B cell (primary cell): ENCODE data around the gene SLC26A1. TPM values are rescaled to one million over a fixed set of nuclear protein-coding genes. Genes with fewer than 3 reads are reported as not detected.

Experiments used
- ATAC-seq: fragments of 200-7000 bp; cut with Tn5 transposase; one replicate; pipeline ENCODE4 v1.10.0; 2021; ENCODE audit warnings: low read depth, mild to moderate bottlenecking, moderate number of reproducible peaks, moderate library complexity
- CTCF ChIA-PET: fragments of 350-600 bp; sonication (Branson Sonifier 250); formaldehyde crosslinking; loops from one replicate; lab custom pipeline; 2021; ENCODE audit warnings: antibody characterized with exemption, inconsistent platforms; lab: Charles Lee
- POLR2A ChIA-PET: fragments of 350-600 bp; sonication (Branson Sonifier 250); formaldehyde crosslinking; loops from one replicate; lab custom pipeline; 2021; ENCODE audit warnings: antibody characterized with exemption; lab: Charles Lee
- DNase-seq: peaks from one replicate; pipeline ENCODE4 v3.0.0; 2013
- H2AFZ ChIP-seq: 2 replicates; pipeline ENCODE4 v1.6.1; 2012; ENCODE audit warnings: mild to moderate bottlenecking, low read depth, low read length; ENCODE audit not compliant: insufficient read depth, poor library complexity, severe bottlenecking
- H3K27ac ChIP-seq, 2 donors: 1 replicate in 1 of 2; 2 replicates in 1 of 2; pipeline ENCODE4 v1.5.1; 2012 to 2013; ENCODE audit warnings: low read length in 2 of 2, mild to moderate bottlenecking in 2 of 2, moderate library complexity in 1 of 2
- H3K27me3 ChIP-seq, 4 experiments: fragments of 200-600 bp in 1 of 4; sonication (generic) in 1 of 4; replicated peaks in 1 of 4; 1 replicate in 2 of 4; 2 replicates in 2 of 4; pipeline versions ENCODE4 v1.6.1 to v1.7.0; 2013 to 2016; ENCODE audit warnings: low read length in 3 of 4, mild to moderate bottlenecking in 2 of 4, mixed read lengths in 1 of 4, moderate library complexity in 1 of 4; ENCODE audit not compliant: insufficient read depth in 4 of 4, control insufficient read depth in 3 of 4; ENCODE audit errors: control extremely low read depth in 1 of 4
- H3K36me3 ChIP-seq, 2 experiments: replicated peaks in 1 of 2; 1 replicate in 1 of 2; 2 replicates in 1 of 2; pipeline versions ENCODE4 v1.6.1 to v1.7.1; 2013; ENCODE audit warnings: low read length in 1 of 2; ENCODE audit not compliant: insufficient read depth in 2 of 2, control insufficient read depth in 1 of 2; ENCODE audit errors: control extremely low read depth in 1 of 2, extremely low read depth in 1 of 2
- H3K4me1 ChIP-seq, 2 donors: fragments of 200-600 bp in 1 of 2; sonication (generic) in 1 of 2; 1 replicate in 1 of 2; 2 replicates in 1 of 2; pipeline versions ENCODE4 v1.5.1 to v1.6.1; 2013 to 2017; ENCODE audit warnings: low read length in 2 of 2; ENCODE audit not compliant: control insufficient read depth in 2 of 2, insufficient read depth in 2 of 2
- H3K4me2 ChIP-seq: replicated peaks from 2 replicates; pipeline ENCODE3; 2012; ENCODE audit warnings: mild to moderate bottlenecking, low read depth, low read length; ENCODE audit not compliant: poor library complexity, severe bottlenecking
- H3K4me3 ChIP-seq, 5 experiments: fragments of 200-600 bp in 1 of 5; sonication (generic) in 1 of 5; 1 replicate in 3 of 5; 2 replicates in 2 of 5; pipeline versions ENCODE4 v1.5.1 to v1.7.0; 2011 to 2016; ENCODE audit warnings: low read length in 4 of 5, mild to moderate bottlenecking in 4 of 5, low read depth in 2 of 5, control low read depth in 1 of 5, moderate library complexity in 1 of 5; ENCODE audit not compliant: insufficient read depth in 1 of 5; ENCODE audit errors: control extremely low read depth in 1 of 5, extremely low read depth in 1 of 5
- H3K79me2 ChIP-seq: fragments of 200-600 bp; sonication (generic); one replicate; pipeline ENCODE4 v1.6.0; 2016; ENCODE audit warnings: low read length; ENCODE audit not compliant: control insufficient read depth, insufficient read depth
- H3K9ac ChIP-seq: fragments of 200-600 bp; sonication (generic); 2 replicates; pipeline ENCODE4 v1.6.1; 2017; ENCODE audit warnings: mild to moderate bottlenecking, low read length, moderate library complexity
- H3K9me3 ChIP-seq, 3 donors: one replicate each; pipeline versions ENCODE4 v1.6.1 to v1.7.1; 2013; ENCODE audit warnings: low read length in 2 of 3; ENCODE audit not compliant: control insufficient read depth in 2 of 3, insufficient read depth in 1 of 3; ENCODE audit errors: control extremely low read depth in 1 of 3
- H4K20me1 ChIP-seq: 2 replicates; pipeline ENCODE4 v1.6.0; 2012; ENCODE audit warnings: mild to moderate bottlenecking, low read length; ENCODE audit not compliant: insufficient read depth, control insufficient read depth, poor library complexity, severe bottlenecking
- H3K27ac Mint-ChIP-seq: one replicate; pipeline ENCODE4 v1.8.0; 2021; ENCODE audit warnings: mixed read lengths
- H3K27me3 Mint-ChIP-seq: one replicate; pipeline ENCODE4 v1.8.0; 2021; ENCODE audit warnings: mixed read lengths
- H3K4me1 Mint-ChIP-seq: one replicate; pipeline ENCODE4 v1.8.0; 2021; ENCODE audit warnings: mixed read lengths
- H3K4me3 Mint-ChIP-seq: one replicate; pipeline ENCODE4 v1.8.0; 2021; ENCODE audit warnings: mixed read lengths
- H3K9me3 Mint-ChIP-seq: one replicate; pipeline ENCODE4 v1.8.0; 2022; ENCODE audit warnings: mixed read lengths; ENCODE audit not compliant: insufficient read depth
- CTCF ChIP-seq: fragments of 200-600 bp; IDR thresholded peaks from one replicate; pipeline ENCODE4 v1.8.0; 2022; ENCODE audit warnings: antibody characterized with exemption, mild to moderate bottlenecking
- EZH2 ChIP-seq: IDR thresholded peaks from 2 replicates; pipeline ENCODE4 v1.6.1; 2012; ENCODE audit warnings: borderline replicate concordance, low read depth, mild to moderate bottlenecking, moderate library complexity, low read length; ENCODE audit not compliant: insufficient read depth, poor library complexity, severe bottlenecking
- WGBS: methylation state at CpG from one replicate; pipeline ENCODE4 v1.1.5; 2013; ENCODE audit warnings: missing lambda C conversion rate; ENCODE audit not compliant: insufficient coverage; 5-methylcytosine and 5-hydroxymethylcytosine counted together
- intact Hi-C: fragments of 100-400 bp; cut with micrococcal nuclease; formaldehyde crosslinking; loops from one replicate; pipeline ENCODE4 v1.10.0; 2022
- polyA plus RNA-seq: library from polyadenylated mRNA; depleted of rRNA; stranded (reverse); fragments of >200 nt; gene quantifications from 2 replicates; pipeline ENCODE4 v1.2.3, GENCODE V29; 2012
- total RNA-seq, 2 donors: library from RNA; stranded (reverse); fragments of 120-200 nt in 1 of 2; gene quantifications; 1 replicate in 1 of 2; 2 replicates in 1 of 2; pipeline versions ENCODE4 v1.2.3 to v1.2.4, GENCODE V29; 2013 to 2022

The SLC26A1 gene
- total and polyA plus RNA-seq, 2 donors (not counting 1 experiment from before 2014, with no cell fraction given): 0.03 to 1.1 TPM

- H3K4me1 Mint-ChIP-seq: peaks cover 33% of the 10 kb centered on the region
- DNase-seq (peak; percentile 80), ATAC-seq (peak; percentile 74)
- TF ChIP-seq EZH2 (no peak), CTCF (no peak)
- ChIA-PET CTCF (interaction anchor here (1.0 kb wide), 1 partner anchor 246 kb away, joined by 4 read pairs; no protein-coding TSS in a partner anchor), POLR2A (interaction anchor here (0.7 to 1.2 kb wide), 3 partner anchors 11 to 99 kb away, joined by 3 to 13 read pairs (median 3); partner anchors contain the start of gene FGFRL1)
- peak overlapping the region; percentile 23 for H2AFZ ChIP-seq
- peak overlapping the region; percentile 31 to 40 for H3K27ac ChIP-seq
- no peak overlapping the region for H3K4me3 ChIP-seq
- H3K27me3 Mint-ChIP-seq: no peaks in the 10 kb centered on the region
- H3K4me3 Mint-ChIP-seq: peak overlapping the region; percentile 75
- no peaks in the 10 kb centered on the region for H3K27me3 ChIP-seq
- peaks cover 0 to 2% of the 10 kb centered on the region in 2 experiments for H3K36me3 ChIP-seq
- H3K9me3 Mint-ChIP-seq: no peaks in the 10 kb centered on the region
- no peaks in the 10 kb centered on the region for H3K79me2 ChIP-seq
- intact Hi-C loops: loop anchor here (1.0 kb wide), 1 partner anchor 9 kb away; no protein-coding TSS in a partner anchor
- H3K4me1 ChIP-seq: peaks cover 24 to 39% of the 10 kb centered on the region in 2 donors
- 35% methylated on average over 13 of the region's 19 CpGs for WGBS
- H4K20me1 ChIP-seq: no peaks in the 10 kb centered on the region
- H3K27ac Mint-ChIP-seq: peak overlapping the region; percentile 84
- peak overlapping the region; percentile 73 for H3K4me2 ChIP-seq
- no peaks in the 10 kb centered on the region for H3K9me3 ChIP-seq
- H3K9ac ChIP-seq: no peak overlapping the region
Measured at GRCh38 chr4:1021386-1022050, 28.3 kb upstream of the SLC26A1 start.

GRCh38 chr4:1019729-1020470 is 26.7 kb upstream of the SLC26A1 start:
- POLR2A ChIA-PET: interaction anchor here (0.5 to 0.6 kb wide), 2 partner anchors 9 to 99 kb away, joined by 3 to 10 read pairs; no protein-coding TSS in a partner anchor
- Mint-ChIP-seq H3K4me1 (peaks cover 20% of the 10 kb centered on the region), H3K27ac (peak overlapping the region; percentile 56), H3K27me3 (no peaks in the 10 kb centered on the region), H3K4me3 (no peak overlapping the region), H3K9me3 (no peaks in the 10 kb centered on the region)
- TF ChIP-seq EZH2: no peak
- TF ChIP-seq CTCF: no peak
- Histone ChIP-seq H3K79me2 (no peaks in the 10 kb centered on the region), H4K20me1 (no peaks in the 10 kb centered on the region), H3K27me3 (no peaks in the 10 kb centered on the region), H2AFZ (no peak overlapping the region), H3K4me3 (no peak overlapping the region), H3K9me3 (no peaks in the 10 kb centered on the region), H3K4me2 (no peak overlapping the region), H3K27ac (no peak overlapping the region), H3K36me3 (no peaks in the 10 kb centered on the region), H3K4me1 (peaks cover 16 to 28% of the 10 kb centered on the region in 2 donors), H3K9ac (no peak overlapping the region)
- intact Hi-C loops: no loop called here
- CTCF ChIA-PET: no interaction called here
- ATAC-seq: no peak
- 93% methylated on average over 18 of the region's 23 CpGs for WGBS
- DNase-seq: no peak
